Left renal cortex interstitium (tissue), 4 donors: ENCODE results near the gene ERMP1. TPM values are rescaled to one million over a fixed set of nuclear protein-coding genes. Genes with fewer than 3 reads are reported as not detected.

Source experiments
- DNase-seq, 4 donors: peaks; one replicate each; pipeline ENCODE4 v3.0.0-alpha.2; 2013; ENCODE audit warnings: low read depth in 4 of 4, low spot score in 2 of 4, missing footprints in 1 of 4
- polyA plus RNA-seq, 4 donors: library from polyadenylated mRNA; unstranded; fragments of 120-200 nt; gene quantifications; one replicate each; pipeline ENCODE4 v1.2.1, GENCODE V29; 2013; ENCODE audit not compliant: insufficient read length in 4 of 4

The ERMP1 gene
- polyA plus RNA-seq, 4 donors = 45.5 to 59.1 (median 50.6) TPM

- DNase-seq = no peak
These were observed 25.0 kb upstream of the ERMP1 start for GRCh38 chr9:5857928-5858327.

- no peak for DNase-seq
These were observed 21.3 kb upstream of the ERMP1 start for GRCh38 chr9:5854063-5854790.

DNA sequence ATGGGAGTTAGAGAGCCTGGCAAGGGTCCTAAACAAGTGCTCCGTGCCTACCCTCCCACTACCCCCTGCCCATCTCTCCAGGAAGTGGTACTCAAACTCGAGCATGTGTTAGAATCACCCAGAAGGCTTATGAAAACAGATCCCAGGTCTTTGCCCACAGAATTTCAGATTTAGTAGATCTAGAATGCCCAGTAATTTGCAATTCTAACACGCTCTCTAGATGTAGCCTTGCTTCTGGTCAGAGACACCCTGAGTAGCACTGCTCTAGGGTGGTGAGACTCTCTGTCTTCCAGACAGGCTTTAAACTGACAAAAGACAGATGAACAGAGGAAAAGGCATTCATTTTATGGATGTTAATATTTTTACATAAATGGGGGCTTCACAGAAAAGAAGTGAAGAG is 20.7 kb upstream of the ERMP1 start:
- DNase-seq = no peak

GRCh38 chr9:5852987-5853386 is 20.1 kb upstream of the ERMP1 start:
- DNase-seq = no peak

GRCh38 chr9:5851445-5851844 is 18.5 kb upstream of the ERMP1 start:
- DNase-seq = no peak

DNA sequence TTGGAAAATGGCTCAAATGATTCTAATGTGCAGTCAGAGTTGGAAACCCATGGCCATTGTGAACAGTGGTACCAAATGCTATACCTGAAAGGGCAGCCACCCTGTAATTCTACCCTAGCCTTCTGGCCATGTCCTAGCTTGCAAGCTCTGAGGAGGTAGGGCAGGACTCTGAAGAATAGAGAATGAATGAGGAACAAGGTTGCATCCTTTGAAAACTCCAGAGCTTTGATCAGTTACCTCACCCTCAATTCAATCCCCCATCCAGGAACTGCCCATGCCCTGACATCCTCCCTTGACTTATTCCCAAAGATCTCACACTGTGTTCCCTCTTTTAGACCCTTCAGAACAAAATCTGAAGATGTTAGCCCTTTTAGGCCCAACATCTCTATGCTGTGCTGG is 17.8 kb upstream of the ERMP1 start:
- DNase-seq = no peak

GRCh38 chr9:5848372-5848882 is 15.5 kb upstream of the ERMP1 start:
- DNase-seq = no peak

DNA sequence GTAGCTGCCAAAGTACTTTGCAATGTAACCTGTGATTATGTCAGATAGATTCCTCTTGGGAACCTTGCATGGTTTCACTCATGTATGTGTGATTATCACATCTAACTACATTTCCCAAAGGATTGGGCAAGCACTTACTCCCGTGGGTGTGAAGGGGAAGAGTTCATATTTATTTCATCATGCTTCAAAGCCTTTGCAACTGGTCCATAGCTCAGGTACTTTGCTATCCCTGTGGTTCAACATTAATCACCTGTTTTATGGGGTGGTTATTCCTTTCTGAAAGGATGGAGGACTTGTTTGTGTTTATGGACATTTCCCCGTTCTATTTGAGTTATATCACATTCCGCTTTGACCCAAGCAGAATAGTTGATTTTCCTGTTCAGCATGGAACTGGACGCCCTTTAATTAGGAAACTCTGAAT is 13.6 kb upstream of the ERMP1 start:
- no peak for DNase-seq

DNA sequence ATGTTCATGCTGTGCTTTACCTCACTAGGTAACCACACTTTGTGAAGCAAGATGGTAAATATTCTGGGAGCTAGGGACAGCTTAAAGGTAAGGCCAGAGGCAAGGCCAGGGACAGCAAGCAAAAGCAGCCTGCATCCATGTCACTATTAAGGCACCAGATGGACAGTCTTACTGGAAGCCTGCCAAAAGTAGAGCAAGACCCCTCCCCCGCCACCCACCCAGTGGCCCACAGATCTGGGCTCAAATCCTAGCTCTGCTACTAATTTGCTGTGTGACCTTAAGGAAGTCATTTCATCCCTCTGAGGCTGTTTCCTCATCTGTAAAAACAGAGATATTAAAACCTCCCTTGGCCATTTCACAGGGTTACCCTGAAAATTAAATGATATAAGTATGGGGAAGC is 13.2 kb upstream of the ERMP1 start:
- DNase-seq = no peak

DNA sequence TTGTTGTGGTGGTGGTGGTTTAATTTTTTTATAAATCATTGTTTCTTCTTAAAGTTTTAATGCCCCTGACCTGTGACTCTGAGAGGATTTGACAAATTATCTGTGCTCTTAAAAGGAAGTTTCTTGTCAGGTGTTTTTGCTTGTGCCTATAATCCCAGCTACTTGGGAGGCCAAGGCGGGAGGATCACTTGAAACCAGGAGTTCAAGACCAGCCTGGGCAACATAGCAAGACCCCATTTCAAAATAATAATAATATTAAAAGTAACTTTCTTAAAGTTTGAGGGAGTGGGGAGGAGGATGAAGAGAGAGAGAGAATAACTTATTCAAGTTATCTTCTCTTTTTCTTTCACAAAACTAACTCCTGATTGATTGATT is 12.2 kb upstream of the ERMP1 start:
- no peak for DNase-seq

DNA sequence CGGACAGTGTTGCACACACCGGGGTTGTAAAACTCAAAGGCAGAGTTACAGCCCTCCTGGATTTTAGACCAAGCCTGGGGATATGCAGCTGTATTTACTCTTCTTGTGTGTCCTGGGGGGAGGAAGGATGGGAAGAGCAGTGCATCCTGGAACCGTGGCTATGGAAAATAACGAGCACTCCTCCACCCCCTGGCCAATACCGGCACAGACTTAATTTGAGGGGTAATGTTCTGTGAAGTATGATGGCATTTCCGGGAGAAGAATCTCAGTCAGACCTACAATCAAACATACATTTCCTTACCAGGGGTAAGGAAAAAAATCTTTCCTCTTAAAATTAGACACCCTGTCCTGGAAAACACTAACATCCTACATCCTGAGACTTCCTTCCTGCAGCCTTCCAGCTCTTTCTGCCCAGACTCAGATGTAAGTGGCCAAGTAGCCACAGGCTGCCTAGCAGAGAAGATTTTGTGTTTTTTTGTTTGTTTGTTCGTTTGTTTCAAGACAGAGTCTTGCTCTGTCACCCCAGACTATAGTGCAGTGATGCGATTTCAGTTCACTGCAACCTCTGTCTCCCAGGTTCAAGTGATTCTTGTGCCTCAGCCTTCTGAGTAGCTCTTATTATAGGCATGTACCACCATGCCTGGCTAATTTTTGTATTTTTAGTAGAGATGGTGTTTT is 11.0 kb upstream of the ERMP1 start:
- peak in 3 of 4 donors; percentile 42 to 69 (median 67) for DNase-seq

- no peak for DNase-seq
These were observed 10.2 kb upstream of the ERMP1 start for GRCh38 chr9:5842929-5843793.

- no peak for DNase-seq
These were observed 9.1 kb upstream of the ERMP1 start for GRCh38 chr9:5841771-5842573.

- no peak for DNase-seq
These were observed 7.9 kb upstream of the ERMP1 start for GRCh38 chr9:5840788-5841187.

GRCh38 chr9:5839572-5839902 is 6.6 kb upstream of the ERMP1 start:
- no peak for DNase-seq

- no peak for DNase-seq
These were observed 6.1 kb upstream of the ERMP1 start for GRCh38 chr9:5838884-5839571.

- DNase-seq = no peak
These were observed 2.9 kb upstream of the ERMP1 start for GRCh38 chr9:5835808-5836207.

DNA sequence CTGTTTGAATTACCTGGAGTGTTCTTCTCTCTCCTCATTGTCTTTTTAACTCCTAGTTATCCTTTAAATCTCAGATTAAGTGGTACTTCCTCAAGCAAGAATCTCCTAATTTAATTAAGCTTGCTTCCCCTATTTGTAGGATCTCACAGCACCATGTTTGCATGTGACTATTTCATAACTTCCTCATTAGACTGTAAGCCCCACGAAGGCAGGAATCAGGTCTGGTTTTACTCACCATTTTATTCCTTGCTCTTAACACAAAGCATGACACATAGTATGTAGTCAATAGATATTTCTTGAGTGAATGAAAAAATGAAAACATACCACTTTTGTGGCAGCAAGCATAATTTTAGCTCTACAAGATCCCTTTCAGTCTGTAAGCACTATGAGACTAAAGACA is 1.3 kb upstream of the ERMP1 start:
- DNase-seq = no peak

DNA sequence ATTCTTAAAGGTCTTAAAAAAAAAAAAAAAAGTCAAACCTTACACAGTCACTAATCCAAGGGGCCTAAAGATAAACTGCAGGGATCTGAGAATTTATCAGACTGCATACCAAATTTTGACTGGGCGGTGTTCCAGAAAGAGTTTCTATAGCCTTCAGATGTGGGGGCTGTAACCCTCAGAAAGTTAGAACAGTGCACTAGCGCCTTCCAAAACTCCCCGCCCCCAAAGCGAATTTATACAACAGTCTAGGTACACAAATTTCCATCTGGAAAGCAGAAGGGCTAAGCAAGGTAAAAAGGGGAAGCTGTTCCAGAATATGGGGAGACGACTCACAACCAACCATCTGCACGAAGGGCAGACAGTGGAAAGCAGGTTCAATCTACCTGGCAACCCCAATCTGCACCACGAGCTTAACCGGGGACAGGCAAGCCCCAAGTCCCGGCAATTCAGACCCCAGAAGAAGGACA is 813 bp downstream of the ERMP1 start:
- no peak for DNase-seq
